ENCODE results near the gene SLC25A21.
A peak's percentile ranks its signal among the peaks of the same experiment; 100 is the strongest.

The SLC25A21 gene

GRCh38 chr14:36659010-36659821, 513.2 kb downstream of the SLC25A21 start:
- no peak for DNase-seq

- DNase-seq: no peak
These were observed 514.0 kb downstream of the SLC25A21 start for GRCh38 chr14:36658123-36659009.

GRCh38 chr14:36657399-36658122, 514.8 kb downstream of the SLC25A21 start:
- DNase-seq: no peak

- DNase-seq: no peak
These were observed 515.6 kb downstream of the SLC25A21 start for GRCh38 chr14:36656687-36657398.

- DNase-seq: no peak
These were observed 516.3 kb downstream of the SLC25A21 start for GRCh38 chr14:36655963-36656686.

- DNase-seq: no peak
These were observed 516.8 kb downstream of the SLC25A21 start for GRCh38 chr14:36655571-36655962.

GRCh38 chr14:36654794-36655381, 517.5 kb downstream of the SLC25A21 start:
- no peak for DNase-seq

- no peak for DNase-seq
These were observed 518.2 kb downstream of the SLC25A21 start for GRCh38 chr14:36653962-36654793.

- no peak for DNase-seq
These were observed 519.0 kb downstream of the SLC25A21 start for GRCh38 chr14:36653413-36653812.

GRCh38 chr14:36652542-36653201, 519.7 kb downstream of the SLC25A21 start:
- DNase-seq: no peak

- DNase-seq: no peak
These were observed 522.3 kb downstream of the SLC25A21 start for GRCh38 chr14:36649872-36650650.

- peak; percentile 20 for DNase-seq
These were observed 524.3 kb downstream of the SLC25A21 start for GRCh38 chr14:36647824-36648753.

GRCh38 chr14:36647417-36647823, 525.0 kb downstream of the SLC25A21 start:
- no peak for DNase-seq

- DNase-seq: no peak
These were observed 525.6 kb downstream of the SLC25A21 start for GRCh38 chr14:36646664-36647416.

GRCh38 chr14:36633580-36633979, 538.8 kb downstream of the SLC25A21 start:
- no peak for DNase-seq

Data from NCI-H2227 treated with DMSO at 0.1 percent for 48 hours (cell line).